Endothelial cell of umbilical vein (primary cell): Measurements from ENCODE around the gene MCM3AP. TPM values are rescaled to one million over a fixed set of nuclear protein-coding genes. Genes with fewer than 3 reads are reported as not detected.

ENCODE experiments used
- BruUV-seq: library from RNA; stranded (reverse); fragments of 400-500 nt; replicated peaks from 2 replicates; lab custom pipeline; 2021; lab: Mats Ljungman, UMichigan
- CTCF ChIA-PET: fragments of 300-600, 350-600 bp; sonication (Branson Sonifier 250); formaldehyde crosslinking; loops from one replicate; lab custom pipeline; 2021; ENCODE audit warnings: antibody characterized with exemption, inconsistent platforms; lab: Charles Lee
- POLR2A ChIA-PET: fragments of 300-600, 350-600 bp; sonication (Branson Sonifier 250); formaldehyde crosslinking; loops from one replicate; lab custom pipeline; 2021; ENCODE audit warnings: antibody characterized with exemption, inconsistent platforms; lab: Charles Lee
- DNase-seq: peaks from one replicate; pipeline ENCODE4 v3.0.0-alpha.2; 2011; ENCODE audit warnings: low read depth, low spot score
- FAIRE-seq: peaks from 2 replicates; lab custom pipeline; 2011; peaks lifted over from hg19 to GRCh38; lab: Jason Lieb, UNC
- H2AFZ ChIP-seq: 2 replicates; pipeline ENCODE4 v1.6.0; 2012; ENCODE audit warnings: low read depth, low read length, control low read depth, inconsistent platforms
- H3K27ac ChIP-seq: 2 replicates; pipeline ENCODE4 v1.5.1; 2011; ENCODE audit warnings: low read depth, mild to moderate bottlenecking, control low read depth, low read length, moderate library complexity; ENCODE audit not compliant: insufficient read depth
- H3K27me3 ChIP-seq, 2 experiments: 2 replicates each; pipeline versions ENCODE4 v1.6.0 to v1.6.1; 2011; ENCODE audit warnings: low read length in 2 of 2, mixed read lengths in 1 of 2; ENCODE audit not compliant: control insufficient read depth in 2 of 2, insufficient read depth in 2 of 2
- H3K36me3 ChIP-seq, 2 experiments: 2 replicates in 1 of 2; 3 replicates in 1 of 2; pipeline ENCODE4 v1.5.1; 2011; ENCODE audit warnings: low read length in 2 of 2, mild to moderate bottlenecking in 1 of 2, moderate library complexity in 1 of 2; ENCODE audit not compliant: control insufficient read depth in 2 of 2, insufficient read depth in 2 of 2; ENCODE audit errors: extremely low read depth in 1 of 2
- H3K4me1 ChIP-seq: 3 replicates; pipeline ENCODE4 v1.5.1; 2011; ENCODE audit warnings: mild to moderate bottlenecking, low read length; ENCODE audit not compliant: control insufficient read depth, insufficient read depth; ENCODE audit errors: extremely low read depth
- H3K4me2 ChIP-seq: 2 replicates; pipeline ENCODE4 v1.6.1; 2011; ENCODE audit warnings: low read length, control low read depth, mixed read lengths; ENCODE audit not compliant: insufficient read depth
- H3K4me3 ChIP-seq, 3 experiments: fragments of 200-600 bp in 1 of 3; sonication (generic), shearing (Covaris generic) in 1 of 3; replicated peaks in 1 of 3; 2 replicates each; pipeline ENCODE4 v1.5.1; 2011 to 2016; ENCODE audit warnings: control low read depth in 3 of 3, low read length in 3 of 3, mild to moderate bottlenecking in 2 of 3, inconsistent platforms in 1 of 3, low read depth in 1 of 3, moderate library complexity in 1 of 3; ENCODE audit not compliant: insufficient read depth in 1 of 3
- H3K79me2 ChIP-seq: 2 replicates; pipeline ENCODE4 v1.6.0; 2012; ENCODE audit warnings: low read length, inconsistent platforms; ENCODE audit not compliant: control insufficient read depth, insufficient read depth
- H3K9ac ChIP-seq: replicated peaks from 2 replicates; pipeline ENCODE3; 2011; ENCODE audit warnings: low read length, control low read depth; ENCODE audit not compliant: insufficient read depth; ENCODE audit errors: extremely low read depth
- H3K9me1 ChIP-seq: replicated peaks from 3 replicates; pipeline ENCODE4 v1.6.0; 2011; ENCODE audit warnings: mild to moderate bottlenecking, low read length; ENCODE audit not compliant: control insufficient read depth, insufficient read depth; ENCODE audit errors: extremely low read depth
- H3K9me3 ChIP-seq: replicated peaks from 2 replicates; pipeline ENCODE4 v1.5.1; 2012; ENCODE audit warnings: low read length, inconsistent platforms; ENCODE audit not compliant: control insufficient read depth, insufficient read depth
- H4K20me1 ChIP-seq: replicated peaks from 2 replicates; pipeline ENCODE3; 2011; ENCODE audit warnings: mild to moderate bottlenecking, low read length; ENCODE audit not compliant: control insufficient read depth, insufficient read depth; ENCODE audit errors: extremely low read depth
- FOS ChIP-seq: IDR thresholded peaks from 2 replicates; pipeline ENCODE4 v1.6.1; 2011; ENCODE audit warnings: mild to moderate bottlenecking, low read length, moderate library complexity, borderline replicate concordance; ENCODE audit not compliant: insufficient read depth
- GATA2 ChIP-seq: IDR thresholded peaks from 2 replicates; pipeline ENCODE4 v1.7.0; 2011; ENCODE audit warnings: low read depth, mild to moderate bottlenecking, moderate library complexity, mixed read lengths, low read length; ENCODE audit not compliant: insufficient read length, insufficient read depth
- MYC ChIP-seq: IDR thresholded peaks from one replicate; pipeline ENCODE4 v1.6.1; 2011; ENCODE audit warnings: mild to moderate bottlenecking, low read depth, low read length
- POLR2A ChIP-seq: IDR thresholded peaks from 2 replicates; pipeline ENCODE4 v1.6.1; 2012; ENCODE audit warnings: low read depth, mild to moderate bottlenecking, control low read depth, low read length
- POLR2AphosphoS5 ChIP-seq: IDR thresholded peaks from 2 replicates; pipeline ENCODE4 v1.6.1; 2012; ENCODE audit warnings: low read depth, mild to moderate bottlenecking, control low read depth, low read length, moderate library complexity; ENCODE audit not compliant: insufficient read depth
- dilution Hi-C: fragments of 300-500 bp; cut with MboI; formaldehyde crosslinking; loops from one replicate; pipeline ENCODE4 v1.15.0; 2019; ENCODE audit warnings: low sequenced_read_pairs; ENCODE audit not compliant: extremely low pct_ligation_motif_present
- intact Hi-C: fragments of 100-400 bp; cut with micrococcal nuclease; formaldehyde crosslinking; loops from one replicate; pipeline ENCODE4 v1.10.0; 2022
- polyA plus RNA-seq, 4 experiments: library from polyadenylated mRNA; depleted of rRNA in 3 of 4; stranded (reverse) in 3 of 4; unstranded in 1 of 4; fragments of >200 nt; gene quantifications; 2 replicates each; pipeline versions ENCODE4 v1.2.1 to v1.2.3, GENCODE V29; 2011 to 2012; ENCODE audit warnings: missing spikeins in 1 of 4
- total RNA-seq: library from RNA; stranded (reverse); gene quantifications from 2 replicates; pipeline ENCODE4 v1.2.3, GENCODE V29; 2021
- TF ChIP-seq, protein P1 (sequence below), 2 donors: IDR thresholded peaks; 1 replicate in 1 of 2; 2 replicates in 1 of 2; pipeline ENCODE4 v1.5.1; 2011; ENCODE audit warnings: low read length in 2 of 2, mild to moderate bottlenecking in 2 of 2, moderate library complexity in 2 of 2, control low read depth in 1 of 2, inconsistent platforms in 1 of 2, low read depth in 1 of 2; ENCODE audit not compliant: insufficient read depth in 1 of 2; ENCODE audit errors: extremely low read depth in 1 of 2
- TF ChIP-seq, protein P2 (sequence below): IDR thresholded peaks from 2 replicates; pipeline ENCODE4 v1.6.1; 2011; ENCODE audit not compliant: insufficient read depth, insufficient read length

MCM3AP gene
- total and polyA plus RNA-seq, 2 donors (not counting 3 experiments of a cell fraction or from before 2014, with no cell fraction given): 37.9 to 115 TPM

DNA sequence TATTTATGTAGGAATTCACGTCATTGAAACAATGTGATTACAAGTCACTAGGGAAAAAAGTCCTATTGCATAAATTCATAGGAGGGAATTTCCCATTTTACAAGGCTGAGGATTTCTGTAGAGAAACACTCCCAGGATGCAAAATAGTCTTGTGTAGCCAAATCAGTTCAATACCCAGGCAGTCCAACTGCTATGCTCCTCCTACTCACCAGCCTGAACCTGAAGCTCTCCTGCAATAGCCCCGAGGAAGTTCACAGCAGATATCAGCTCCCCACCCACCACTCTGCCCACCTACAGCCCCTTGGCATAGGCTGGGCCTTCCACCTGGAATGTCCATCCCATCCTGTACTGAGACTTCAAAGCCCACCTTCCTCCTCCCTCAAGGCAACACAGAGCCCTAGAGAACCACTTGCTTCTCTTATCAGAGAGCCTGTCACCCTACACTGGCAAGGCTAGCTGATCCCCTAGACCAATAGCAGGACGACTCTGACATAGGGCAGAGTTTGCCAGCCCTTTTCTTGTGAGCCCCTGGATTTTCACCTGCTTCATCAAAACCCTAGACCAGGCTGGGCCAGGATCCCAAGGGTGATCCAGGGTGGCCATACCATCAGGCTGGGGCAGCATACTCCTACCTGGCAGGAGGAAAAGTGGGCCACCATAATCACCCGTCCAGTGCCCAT lies 58.4 kb downstream of the MCM3AP start:
- Histone ChIP-seq H4K20me1 (no peaks in the 10 kb centered on the region), H3K4me1 (peaks cover 22% of the 10 kb centered on the region), H3K36me3 (peaks cover 0 to 6% of the 10 kb centered on the region in 2 experiments), H3K27me3 (no peaks in the 10 kb centered on the region), H3K9me1 (no peaks in the 10 kb centered on the region), H3K9me3 (no peaks in the 10 kb centered on the region), H3K4me2 (peak overlapping the region; percentile 78), H3K79me2 (peaks cover 48% of the 10 kb centered on the region), H2AFZ (no peak overlapping the region), H3K4me3 (peak overlapping the region; percentile 11 to 90 (median 81)), H3K9ac (peak overlapping the region; percentile 46), H3K27ac (no peak overlapping the region)
- dilution Hi-C loops (no loop called here), intact Hi-C loops (loop anchor here (5.0 kb wide), 2 partner anchors 80 to 255 kb away; no protein-coding TSS in a partner anchor)
- BruUV-seq: no TSS peak
- DNase-seq (no peak), FAIRE-seq (peak; percentile 64)
- ChIA-PET CTCF (interaction anchor here (1.0 to 2.2 kb wide), 3 partner anchors 74 to 98 kb away, joined by 3 to 12 read pairs (median 5); a partner anchor contains a TSS), POLR2A (no interaction called here)
- TF ChIP-seq FOS: no peak
- no peak for TF ChIP-seq POLR2A
- TF ChIP-seq, protein P1, sequence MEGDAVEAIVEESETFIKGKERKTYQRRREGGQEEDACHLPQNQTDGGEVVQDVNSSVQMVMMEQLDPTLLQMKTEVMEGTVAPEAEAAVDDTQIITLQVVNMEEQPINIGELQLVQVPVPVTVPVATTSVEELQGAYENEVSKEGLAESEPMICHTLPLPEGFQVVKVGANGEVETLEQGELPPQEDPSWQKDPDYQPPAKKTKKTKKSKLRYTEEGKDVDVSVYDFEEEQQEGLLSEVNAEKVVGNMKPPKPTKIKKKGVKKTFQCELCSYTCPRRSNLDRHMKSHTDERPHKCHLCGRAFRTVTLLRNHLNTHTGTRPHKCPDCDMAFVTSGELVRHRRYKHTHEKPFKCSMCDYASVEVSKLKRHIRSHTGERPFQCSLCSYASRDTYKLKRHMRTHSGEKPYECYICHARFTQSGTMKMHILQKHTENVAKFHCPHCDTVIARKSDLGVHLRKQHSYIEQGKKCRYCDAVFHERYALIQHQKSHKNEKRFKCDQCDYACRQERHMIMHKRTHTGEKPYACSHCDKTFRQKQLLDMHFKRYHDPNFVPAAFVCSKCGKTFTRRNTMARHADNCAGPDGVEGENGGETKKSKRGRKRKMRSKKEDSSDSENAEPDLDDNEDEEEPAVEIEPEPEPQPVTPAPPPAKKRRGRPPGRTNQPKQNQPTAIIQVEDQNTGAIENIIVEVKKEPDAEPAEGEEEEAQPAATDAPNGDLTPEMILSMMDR (IDR thresholded peaks at IDR 0.05; ENCODE audit: extremely low read depth in 1 of 2, insufficient read depth in 1 of 2, low read depth in 1 of 2, low read length in 2 of 2): no peak
- TF ChIP-seq MYC: no peak
- TF ChIP-seq, protein P2, sequence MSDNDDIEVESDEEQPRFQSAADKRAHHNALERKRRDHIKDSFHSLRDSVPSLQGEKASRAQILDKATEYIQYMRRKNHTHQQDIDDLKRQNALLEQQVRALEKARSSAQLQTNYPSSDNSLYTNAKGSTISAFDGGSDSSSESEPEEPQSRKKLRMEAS: no peak
- no peak for TF ChIP-seq POLR2AphosphoS5
- no peak for TF ChIP-seq GATA2
